K562 (cell line): Measurements from ENCODE around the gene MTHFR. TPM values are rescaled to one million over a fixed set of nuclear protein-coding genes. Genes with fewer than 3 reads are reported as not detected.

Experiments used
- ARHGAP35 ChIP-seq: fragments of 450-650 bp; IDR thresholded peaks from 2 replicates; pipeline ENCODE4 v1.6.1; 2018; ENCODE audit not compliant: partially characterized antibody
- CBFA2T3 ChIP-seq: fragments of 450-650 bp; IDR thresholded peaks from 2 replicates; pipeline ENCODE4 v1.6.1; 2017
- ELF2 ChIP-seq: fragments of 250-450 bp; sonication (Bioruptor Pico); IDR thresholded peaks from 2 replicates; pipeline ENCODE4 v1.5.0; 2021; ENCODE audit warnings: mild to moderate bottlenecking
- ELF4 ChIP-seq: fragments of 450-650 bp; formaldehyde crosslinking; IDR thresholded peaks from 2 replicates; pipeline ENCODE4 v1.4.0; 2022; ENCODE audit warnings: missing genetic modification characterization
- EWSR1 ChIP-seq: fragments of 450-650 bp; IDR thresholded peaks from 2 replicates; pipeline ENCODE4 v1.6.1; 2018; ENCODE audit warnings: borderline replicate concordance, mild to moderate bottlenecking, low read depth, moderate library complexity; ENCODE audit not compliant: partially characterized antibody
- EZH2 ChIP-seq: IDR thresholded peaks from 2 replicates; pipeline ENCODE4 v1.6.1; 2012; ENCODE audit warnings: low read depth, mild to moderate bottlenecking, inconsistent platforms, low read length, borderline replicate concordance
- FOXA3 ChIP-seq, 2 experiments: fragments of 450-650 bp in 1 of 2; sonication (generic) in 1 of 2; formaldehyde crosslinking; IDR thresholded peaks in 1 of 2; conservative IDR thresholded peaks in 1 of 2; 2 replicates each; pipeline versions ENCODE4 v1.4.0 to v1.8.0; 2020 to 2022; ENCODE audit warnings: mild to moderate bottlenecking in 2 of 2, missing genetic modification reagents in 1 of 2
- FOXM1 ChIP-seq, 2 experiments: fragments of 450-650 bp in 1 of 2; sonication (generic) in 1 of 2; formaldehyde crosslinking in 1 of 2; IDR thresholded peaks; 2 replicates each; pipeline versions ENCODE4 v1.6.1 to v1.9.0; 2017 to 2022; ENCODE audit warnings: low read depth in 2 of 2, mild to moderate bottlenecking in 2 of 2, missing genetic modification reagents in 1 of 2, moderate library complexity in 1 of 2
- HMG20B ChIP-seq: fragments of 250-450 bp; sonication (Bioruptor Pico); IDR thresholded peaks from 2 replicates; pipeline ENCODE4 v1.5.0; 2021; ENCODE audit warnings: mild to moderate bottlenecking
- KDM5B ChIP-seq: fragments of 200-600 bp; sonication (generic); IDR thresholded peaks from 2 replicates; pipeline ENCODE4 v1.6.1; 2012; ENCODE audit warnings: low read depth, mild to moderate bottlenecking, moderate library complexity, low read length, control low read depth, inconsistent platforms; ENCODE audit not compliant: insufficient replicate concordance
- LCOR ChIP-seq: sonication (generic); formaldehyde crosslinking; IDR thresholded peaks from 2 replicates; pipeline ENCODE4 v1.8.0; 2022; ENCODE audit warnings: mild to moderate bottlenecking, missing genetic modification reagents
- MLX ChIP-seq, 2 experiments: fragments of 450-650 bp in 1 of 2; sonication (generic) in 1 of 2; formaldehyde crosslinking; conservative IDR thresholded peaks; 2 replicates each; pipeline versions ENCODE4 v1.4.0 to v1.8.1; 2020 to 2022; ENCODE audit warnings: mild to moderate bottlenecking in 1 of 2, missing genetic modification reagents in 1 of 2
- MTA3 ChIP-seq: fragments of 450-650 bp; formaldehyde crosslinking; IDR thresholded peaks from 2 replicates; pipeline ENCODE4 v1.6.1; 2017; ENCODE audit warnings: mild to moderate bottlenecking, borderline replicate concordance
- MYBL2 ChIP-seq, 2 experiments: fragments of 450-650 bp in 1 of 2; sonication (generic) in 1 of 2; formaldehyde crosslinking in 1 of 2; IDR thresholded peaks; 2 replicates each; pipeline versions ENCODE4 v1.6.1 to v1.8.1; 2017 to 2022; ENCODE audit warnings: borderline replicate concordance in 1 of 2, inconsistent platforms in 1 of 2, low read depth in 1 of 2, mild to moderate bottlenecking in 1 of 2, missing genetic modification reagents in 1 of 2, moderate library complexity in 1 of 2
- NR2C2 ChIP-seq, 2 experiments: fragments of 200-800 bp in 1 of 2; sonication (Bioruptor generic) in 1 of 2; sonication (generic) in 1 of 2; formaldehyde crosslinking in 1 of 2; IDR thresholded peaks; 2 replicates each; pipeline versions ENCODE4 v1.6.1 to v1.8.0; 2016 to 2022; ENCODE audit warnings: mild to moderate bottlenecking in 1 of 2, missing compliant biosample characterization in 1 of 2, missing genetic modification characterization in 1 of 2, missing genetic modification reagents in 1 of 2
- PTTG1 ChIP-seq: fragments of 450-650 bp; IDR thresholded peaks from 2 replicates; pipeline ENCODE4 v1.6.1; 2016; ENCODE audit warnings: low read depth, mild to moderate bottlenecking, missing genetic modification characterization, missing compliant biosample characterization
- SIN3B ChIP-seq: fragments of 450-650 bp; IDR thresholded peaks from 2 replicates; pipeline ENCODE4 v1.6.1; 2017; ENCODE audit warnings: low read depth, mild to moderate bottlenecking, moderate library complexity
- TARDBP ChIP-seq: fragments of 450-650 bp; IDR thresholded peaks from 2 replicates; pipeline ENCODE4 v1.6.1; 2016
- ZBTB7A ChIP-seq: IDR thresholded peaks from 2 replicates; pipeline ENCODE4 v1.6.1; 2011; ENCODE audit warnings: low read depth, mild to moderate bottlenecking, low read length, moderate library complexity, borderline replicate concordance; ENCODE audit not compliant: control insufficient read depth
- ZNF263 ChIP-seq: sonication (generic); formaldehyde crosslinking; IDR thresholded peaks from 2 replicates; pipeline ENCODE4 v1.8.0; 2022; ENCODE audit warnings: mild to moderate bottlenecking, missing genetic modification reagents, borderline replicate concordance
- polyA plus RNA-seq, 8 experiments: library from polyadenylated mRNA; depleted of rRNA in 4 of 8; stranded (reverse) in 5 of 8; unstranded in 3 of 8; fragments of >200 nt; fragmentation: Nextera tagmentation in 2 of 8; fragmentation: Illumina TruSeq in 1 of 8; extraction: Ambion mirVana in 2 of 8; extraction: Trizol in 1 of 8; gene quantifications; 2 replicates each; pipeline versions ENCODE4 v1.2.1 to v1.2.3, GENCODE V29; 2011 to 2014; ENCODE audit warnings: inconsistent platforms in 1 of 8, missing spikeins in 1 of 8
- total RNA-seq, 7 experiments: library from RNA; depleted of rRNA in 6 of 7; stranded (reverse); fragments of >200 nt in 6 of 7; fragmentation: Illumina TruSeq in 2 of 7; extraction: Trizol in 2 of 7; gene quantifications; 2 replicates each; pipeline versions ENCODE4 v1.2.1 to v1.2.3, GENCODE V29; 2011 to 2021; ENCODE audit warnings: low replicate concordance in 1 of 7

The MTHFR gene
- total and polyA plus RNA-seq, 9 of the 15 experiments (the other 6 are each of a cell fraction or from before 2014, with no cell fraction given): 5.0 to 104 (median 62.6) TPM

GRCh38 chr1:11842154-11843041, 36.6 kb upstream of the MTHFR start (continued):
- TF ChIP-seq MLX (CRISPR knock-in tag; conservative IDR thresholded peaks at IDR 0.05) (peak in 1 of 2 experiments; percentile 24; a peak in 1 of 4 replicates), ARHGAP35 (no peak), FOXM1 (IDR thresholded peaks at IDR 0.05; ENCODE audit: low read depth) (peak; percentile 77), FOXM1 (CRISPR knock-in tag; IDR thresholded peaks at IDR 0.05; ENCODE audit: low read depth) (no peak), ZNF263 (CRISPR knock-in tag) (peak; percentile 20; the same call in 1 of the 2 replicates), MYBL2 (IDR thresholded peaks at IDR 0.05; ENCODE audit: low read depth) (no peak), MYBL2 (CRISPR knock-in tag; IDR thresholded peaks at IDR 0.05; ENCODE audit: borderline replicate concordance) (no peak), SIN3B (no peak), EZH2 (no peak), FOXA3 (CRISPR knock-in tag; conservative IDR thresholded peaks at IDR 0.05 in 1 of 2, IDR thresholded peaks at IDR 0.05 in 1 of 2) (peak; percentile 23 to 24; a peak in 1 of 4 replicates), KDM5B (no peak), HMG20B (CRISPR knock-in tag) (no peak), ELF4 (CRISPR knock-in tag) (peak; percentile 87), PTTG1 (tag) (0 out of 2 replicates have a peak, but pooled peaks have one; percentile 4), LCOR (CRISPR knock-in tag) (peak; percentile 99), ZBTB7A (peak; percentile 50; the same call in 1 of the 2 replicates), ELF2 (no peak), CBFA2T3 (peak; percentile 98), TARDBP (no peak), NR2C2 (CRISPR knock-in tag; IDR thresholded peaks at IDR 0.05) (0 out of 2 replicates have a peak, but pooled peaks have one; percentile 19), NR2C2 (tag; IDR thresholded peaks at IDR 0.05) (peak; percentile 88), EWSR1 (no peak), MTA3 (peak; percentile 92)
- TF ChIP-seq, all 486 proteins: peak for 175
